LNCaP clone FGC (cell line): ENCODE data around the gene PCSK1.
A peak's percentile ranks its signal among the peaks of the same experiment; 100 is the strongest.

Experiments used
- DNase-seq: peaks from one replicate; pipeline ENCODE4 v3.0.0-alpha.2; 2011; ENCODE audit warnings: low read depth
- H3K4me3 ChIP-seq: 2 replicates; pipeline ENCODE4 v1.5.1; 2011; ENCODE audit warnings: mild to moderate bottlenecking, low read depth, low read length, control low read depth
- TF ChIP-seq, protein P1 (sequence below): IDR thresholded peaks from 2 replicates; pipeline ENCODE4 v1.5.1; 2012; ENCODE audit warnings: mild to moderate bottlenecking; ENCODE audit not compliant: control insufficient read depth, insufficient read depth; ENCODE audit errors: extremely low read depth

The PCSK1 gene

GRCh38 chr5:96350678-96351077 is 82.4 kb downstream of the PCSK1 start:
- no peak for DNase-seq
- H3K4me3 ChIP-seq = no peak overlapping the region
- TF ChIP-seq, protein P1, sequence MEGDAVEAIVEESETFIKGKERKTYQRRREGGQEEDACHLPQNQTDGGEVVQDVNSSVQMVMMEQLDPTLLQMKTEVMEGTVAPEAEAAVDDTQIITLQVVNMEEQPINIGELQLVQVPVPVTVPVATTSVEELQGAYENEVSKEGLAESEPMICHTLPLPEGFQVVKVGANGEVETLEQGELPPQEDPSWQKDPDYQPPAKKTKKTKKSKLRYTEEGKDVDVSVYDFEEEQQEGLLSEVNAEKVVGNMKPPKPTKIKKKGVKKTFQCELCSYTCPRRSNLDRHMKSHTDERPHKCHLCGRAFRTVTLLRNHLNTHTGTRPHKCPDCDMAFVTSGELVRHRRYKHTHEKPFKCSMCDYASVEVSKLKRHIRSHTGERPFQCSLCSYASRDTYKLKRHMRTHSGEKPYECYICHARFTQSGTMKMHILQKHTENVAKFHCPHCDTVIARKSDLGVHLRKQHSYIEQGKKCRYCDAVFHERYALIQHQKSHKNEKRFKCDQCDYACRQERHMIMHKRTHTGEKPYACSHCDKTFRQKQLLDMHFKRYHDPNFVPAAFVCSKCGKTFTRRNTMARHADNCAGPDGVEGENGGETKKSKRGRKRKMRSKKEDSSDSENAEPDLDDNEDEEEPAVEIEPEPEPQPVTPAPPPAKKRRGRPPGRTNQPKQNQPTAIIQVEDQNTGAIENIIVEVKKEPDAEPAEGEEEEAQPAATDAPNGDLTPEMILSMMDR = no peak

- no peak for DNase-seq
- no peak overlapping the region for H3K4me3 ChIP-seq
- TF ChIP-seq, protein P1 = no peak
Measured at GRCh38 chr5:96348536-96348935, 84.5 kb downstream of the PCSK1 start.

- TF ChIP-seq, protein P1 = no peak
- DNase-seq = no peak
- no peak overlapping the region for H3K4me3 ChIP-seq
Measured at GRCh38 chr5:96347502-96348292, 85.4 kb downstream of the PCSK1 start.

DNA sequence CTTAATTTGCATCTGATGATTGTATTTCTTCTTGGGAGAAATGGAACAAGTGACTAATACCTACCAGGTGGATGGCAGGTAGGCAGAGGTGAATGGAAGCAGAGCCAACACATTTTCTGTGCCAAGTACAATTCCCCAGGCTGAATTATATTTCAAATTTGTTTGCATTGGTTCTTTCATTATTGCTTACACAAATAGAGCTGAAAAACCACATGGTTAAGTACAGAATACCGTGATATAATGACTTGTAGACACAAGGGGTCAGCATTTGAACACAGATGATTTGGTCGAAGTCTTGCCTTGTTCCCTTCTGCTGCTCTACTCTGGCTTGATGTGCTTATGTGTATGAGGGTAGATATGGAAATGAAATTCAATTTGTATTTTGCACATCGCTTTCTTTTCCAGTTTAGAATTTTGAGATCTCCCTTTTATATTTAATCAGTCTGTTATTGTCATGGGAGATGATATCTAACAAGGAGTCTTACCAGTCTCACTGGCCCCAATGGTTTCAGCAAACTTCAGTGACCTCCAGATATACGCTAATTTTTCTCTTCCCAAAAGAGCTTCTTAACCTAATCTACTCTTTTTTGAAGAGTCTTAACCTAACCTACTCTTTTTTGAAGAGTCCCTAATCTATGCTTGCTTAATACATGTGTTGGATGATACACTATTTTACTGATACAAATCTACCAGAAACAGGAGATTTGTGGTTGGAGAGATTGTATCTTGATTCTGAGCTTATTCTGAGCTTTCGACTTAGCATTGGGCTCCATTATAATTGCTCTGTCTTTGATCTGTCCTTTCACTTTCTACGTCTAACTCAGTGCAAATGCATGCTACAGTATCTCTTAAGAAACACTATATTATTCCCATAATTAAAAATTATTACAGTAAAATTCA is 88.1 kb downstream of the PCSK1 start:
- no peak overlapping the region for H3K4me3 ChIP-seq
- TF ChIP-seq, protein P1 = peak; percentile 71
- DNase-seq = peak; percentile 89

- DNase-seq = no peak
- no peak overlapping the region for H3K4me3 ChIP-seq
- TF ChIP-seq, protein P1 = no peak
Measured at GRCh38 chr5:96343094-96343493, 90.0 kb downstream of the PCSK1 start.

- no peak for DNase-seq
- TF ChIP-seq, protein P1 = no peak
Measured at GRCh38 chr5:96342581-96342980, 90.5 kb downstream of the PCSK1 start.

More at GRCh38 chr5:96342581-96342980, 90.5 kb downstream of the PCSK1 start:
- no peak overlapping the region for H3K4me3 ChIP-seq
